GM19324 (cell line): Measurements from ENCODE around the gene BAMBI.

Experiments
- ATAC-seq: cut with Tn5 transposase; IDR thresholded peaks from one replicate; pipeline ENCODE4 v1.9.1; 2021; ENCODE audit warnings: mild to moderate bottlenecking, moderate library complexity; ENCODE audit not compliant: unreplicated experiment, low FRiP score

BAMBI gene

GRCh38 chr10:28730031-28730778 is 52.9 kb downstream of the BAMBI start:
- ATAC-seq = no peak

DNA sequence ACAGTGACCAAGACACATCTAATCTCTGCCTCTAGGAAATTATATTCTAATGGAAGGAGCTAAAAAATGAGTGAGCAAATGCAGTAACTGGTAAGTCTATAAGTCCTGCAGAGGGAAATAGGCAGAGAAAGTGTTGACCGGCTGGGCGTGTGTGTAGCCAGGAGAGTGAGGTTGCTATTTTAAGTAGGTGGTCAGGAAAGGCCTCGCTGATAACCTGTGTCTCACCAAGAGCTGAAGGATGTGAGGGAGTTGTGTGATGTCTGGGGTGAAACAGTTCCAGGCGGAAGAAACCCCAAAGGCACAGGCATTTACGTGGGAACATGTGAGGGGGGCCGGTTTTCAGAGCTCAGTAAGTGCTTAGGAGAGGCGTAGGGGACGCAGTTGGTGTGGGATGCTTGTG is 54.8 kb downstream of the BAMBI start:
- ATAC-seq = no peak
